GM21381 (cell line): ENCODE data around the gene MARCHF9.
"Not testable (repeated sequence)": the region's sequence is repeated elsewhere in the genome, so short reads cannot be mapped to it uniquely, and the experiment has no call there.

ENCODE experiments used
- ATAC-seq: cut with Tn5 transposase; IDR thresholded peaks from one replicate; pipeline ENCODE4 v1.9.1; 2021; ENCODE audit warnings: mild to moderate bottlenecking, moderate library complexity; ENCODE audit not compliant: unreplicated experiment

The MARCHF9 gene, protein sequence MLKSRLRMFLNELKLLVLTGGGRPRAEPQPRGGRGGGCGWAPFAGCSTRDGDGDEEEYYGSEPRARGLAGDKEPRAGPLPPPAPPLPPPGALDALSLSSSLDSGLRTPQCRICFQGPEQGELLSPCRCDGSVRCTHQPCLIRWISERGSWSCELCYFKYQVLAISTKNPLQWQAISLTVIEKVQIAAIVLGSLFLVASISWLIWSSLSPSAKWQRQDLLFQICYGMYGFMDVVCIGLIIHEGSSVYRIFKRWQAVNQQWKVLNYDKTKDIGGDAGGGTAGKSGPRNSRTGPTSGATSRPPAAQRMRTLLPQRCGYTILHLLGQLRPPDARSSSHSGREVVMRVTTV

DNA sequence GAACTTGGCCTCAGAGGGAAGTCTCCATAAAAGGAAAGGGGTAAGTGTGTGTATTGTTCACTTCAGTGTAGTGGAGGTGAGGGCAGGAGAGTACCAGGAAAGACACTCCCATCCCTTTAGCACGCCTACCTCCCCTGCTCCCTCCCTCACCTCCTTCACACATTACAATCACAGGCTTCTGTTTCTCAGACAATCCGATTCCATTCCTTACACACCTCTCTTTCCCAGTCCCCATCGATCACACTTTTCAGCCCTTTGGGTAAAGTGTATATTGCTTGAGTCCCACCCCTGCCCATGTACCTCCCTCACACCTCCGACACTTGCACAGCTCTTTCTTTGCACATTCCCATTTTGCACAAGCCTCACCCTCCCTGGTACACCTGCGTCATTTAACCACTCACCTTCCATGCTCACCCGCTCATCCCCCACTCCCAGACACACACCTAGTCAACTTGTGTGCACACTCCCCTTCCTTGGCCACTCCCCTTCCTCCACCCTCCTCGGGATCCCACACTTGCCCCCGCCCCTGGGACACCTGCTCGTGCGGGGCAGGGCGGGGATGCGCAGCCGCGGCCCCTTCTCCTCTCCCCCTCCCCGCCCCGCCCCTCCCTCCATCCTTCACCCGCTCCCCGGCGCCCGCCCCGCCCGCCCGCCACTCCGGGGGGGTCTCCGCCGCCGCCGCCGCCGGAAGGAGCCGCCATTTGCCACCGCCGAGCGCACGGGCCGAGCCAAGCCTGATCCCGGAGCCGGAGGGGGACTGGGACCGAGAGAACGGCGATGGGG is at the start of gene MARCHF9:
Gene MARCHF9, plus strand, starts transcription at position 693 of the 783 bp plus-strand sequence. CDS start 426 bp downstream, outside the sequence.
- ATAC-seq, result peak; percentile 37

DNA sequence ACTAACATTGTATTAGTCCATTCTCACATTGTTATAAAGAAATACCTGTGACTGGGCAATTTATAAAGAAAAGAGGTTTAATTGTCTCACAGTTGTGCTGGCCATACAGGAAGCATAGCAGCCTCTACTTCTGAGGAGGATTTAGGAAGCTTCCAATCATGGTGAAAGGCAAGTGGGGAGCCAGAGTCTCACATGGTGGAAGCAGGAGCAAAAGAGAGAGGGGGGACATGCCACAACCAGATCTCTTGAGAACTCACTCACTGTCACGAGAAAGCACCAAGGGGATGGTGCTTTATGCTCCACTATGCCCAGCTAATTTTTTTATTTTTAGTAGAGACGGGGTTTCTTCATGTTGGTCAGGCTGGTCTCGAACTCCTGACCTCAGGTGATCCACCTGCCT is 47.7 kb upstream of the MARCHF9 start:
- no peak for ATAC-seq

- no peak for ATAC-seq
Observed at GRCh38 chr12:57708296-57708695, 46.6 kb upstream of the MARCHF9 start.

GRCh38 chr12:57712701-57713100 is 42.2 kb upstream of the MARCHF9 start:
- ATAC-seq, result no peak

DNA sequence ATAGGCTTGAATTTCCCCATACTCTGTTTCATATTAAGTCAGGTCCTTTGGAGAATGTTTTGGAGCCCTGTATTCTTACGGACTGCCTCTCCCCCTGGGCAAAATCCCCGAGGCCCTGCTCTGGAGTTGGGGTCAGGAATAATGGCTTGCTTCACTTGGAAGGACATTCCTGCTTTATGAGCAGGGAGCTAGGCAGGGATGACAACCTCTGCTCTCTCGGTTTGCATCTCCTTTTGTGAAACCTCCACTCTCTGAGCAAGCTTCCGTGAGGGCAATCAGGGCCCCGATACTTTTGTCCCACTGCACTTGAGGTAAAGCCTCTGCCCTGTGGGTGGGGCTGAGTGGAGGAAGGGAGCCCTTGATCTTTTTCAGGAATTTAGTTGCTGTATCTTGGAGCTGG is 41.7 kb upstream of the MARCHF9 start:
- ATAC-seq, result no peak

- ATAC-seq, result not testable (repeated sequence)
Observed at GRCh38 chr12:57715036-57715748, 39.7 kb upstream of the MARCHF9 start.

DNA sequence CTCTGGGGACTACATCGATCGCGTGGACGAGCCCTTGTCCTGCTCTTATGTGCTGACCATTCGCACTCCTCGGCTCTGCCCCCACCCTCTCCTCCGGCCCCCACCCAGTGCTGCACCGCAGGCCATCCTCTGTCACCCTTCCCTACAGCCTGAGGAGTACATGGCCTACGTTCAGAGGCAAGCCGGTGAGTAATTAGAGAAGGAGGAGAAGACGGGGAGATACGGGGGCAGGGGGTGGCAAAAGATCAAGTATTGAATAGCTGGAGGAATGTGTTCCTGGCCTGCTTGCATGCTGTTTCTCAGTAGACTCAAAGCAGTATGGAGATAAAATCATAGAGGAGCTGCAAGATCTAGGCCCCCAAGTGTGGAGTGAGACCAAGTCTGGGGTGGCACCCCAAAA is 39.1 kb upstream of the MARCHF9 start:
- no peak for ATAC-seq

DNA sequence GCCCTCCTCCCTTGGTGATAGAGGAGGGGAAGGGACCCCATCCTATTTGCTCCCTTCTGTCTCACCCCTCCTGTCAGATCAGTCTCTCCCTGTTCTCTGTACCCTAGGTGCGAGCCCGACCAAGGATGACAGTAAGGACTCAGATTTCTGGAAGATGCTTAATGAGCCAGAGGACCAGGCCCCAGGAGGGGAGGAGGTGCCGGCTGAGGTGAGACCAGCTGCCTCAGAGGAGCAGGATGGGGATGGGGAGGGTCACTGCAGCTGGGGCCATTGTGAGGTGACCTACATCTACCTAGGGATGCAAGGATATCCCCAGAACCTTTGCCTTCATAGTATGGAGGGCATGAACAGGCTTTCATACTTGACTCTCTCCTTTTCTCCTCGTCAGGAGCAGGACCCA is 38.6 kb upstream of the MARCHF9 start:
- ATAC-seq, result no peak

GRCh38 chr12:57717131-57717530 is 37.8 kb upstream of the MARCHF9 start:
- ATAC-seq, result no peak

DNA sequence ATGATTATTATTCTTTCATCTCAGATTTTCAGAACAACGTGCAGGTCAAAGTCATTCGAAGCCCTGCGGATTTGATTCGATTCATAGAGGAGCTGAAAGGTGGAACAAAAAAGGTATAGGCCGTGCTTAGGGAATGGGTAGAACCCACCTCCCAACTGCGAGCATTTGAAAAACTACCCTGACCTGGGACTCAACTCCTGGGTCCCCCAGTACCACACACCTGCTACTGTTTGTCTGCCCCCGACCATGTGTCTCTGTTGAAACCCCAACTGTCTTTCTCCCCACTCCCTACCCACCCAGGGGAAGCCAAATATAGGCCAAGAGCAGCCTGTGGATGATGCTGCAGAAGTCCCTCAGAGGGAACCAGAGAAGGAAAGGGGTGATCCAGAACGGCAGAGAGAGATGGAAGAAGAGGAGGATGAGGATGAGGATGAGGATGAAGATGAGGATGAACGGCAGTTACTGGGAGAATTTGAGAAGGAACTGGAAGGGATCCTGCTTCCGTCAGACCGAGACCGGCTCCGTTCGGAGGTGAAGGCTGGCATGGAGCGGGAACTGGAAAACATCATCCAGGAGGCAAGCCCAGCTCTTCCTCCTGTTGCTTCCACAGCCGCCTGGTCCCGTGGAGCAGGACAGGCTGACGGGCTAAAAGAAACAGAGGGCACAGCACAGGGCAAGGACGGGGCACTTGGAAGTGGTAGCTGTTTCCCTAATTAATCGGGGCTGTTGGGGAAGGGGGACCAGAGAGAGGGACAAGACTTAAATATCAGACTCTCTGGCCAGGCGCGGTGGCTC is 36.9 kb upstream of the MARCHF9 start:
- ATAC-seq, result no peak

GRCh38 chr12:57718641-57719528 is 36.0 kb upstream of the MARCHF9 start:
- ATAC-seq, result no peak

- ATAC-seq, result no peak
Observed at GRCh38 chr12:57719777-57720605, 34.9 kb upstream of the MARCHF9 start.

DNA sequence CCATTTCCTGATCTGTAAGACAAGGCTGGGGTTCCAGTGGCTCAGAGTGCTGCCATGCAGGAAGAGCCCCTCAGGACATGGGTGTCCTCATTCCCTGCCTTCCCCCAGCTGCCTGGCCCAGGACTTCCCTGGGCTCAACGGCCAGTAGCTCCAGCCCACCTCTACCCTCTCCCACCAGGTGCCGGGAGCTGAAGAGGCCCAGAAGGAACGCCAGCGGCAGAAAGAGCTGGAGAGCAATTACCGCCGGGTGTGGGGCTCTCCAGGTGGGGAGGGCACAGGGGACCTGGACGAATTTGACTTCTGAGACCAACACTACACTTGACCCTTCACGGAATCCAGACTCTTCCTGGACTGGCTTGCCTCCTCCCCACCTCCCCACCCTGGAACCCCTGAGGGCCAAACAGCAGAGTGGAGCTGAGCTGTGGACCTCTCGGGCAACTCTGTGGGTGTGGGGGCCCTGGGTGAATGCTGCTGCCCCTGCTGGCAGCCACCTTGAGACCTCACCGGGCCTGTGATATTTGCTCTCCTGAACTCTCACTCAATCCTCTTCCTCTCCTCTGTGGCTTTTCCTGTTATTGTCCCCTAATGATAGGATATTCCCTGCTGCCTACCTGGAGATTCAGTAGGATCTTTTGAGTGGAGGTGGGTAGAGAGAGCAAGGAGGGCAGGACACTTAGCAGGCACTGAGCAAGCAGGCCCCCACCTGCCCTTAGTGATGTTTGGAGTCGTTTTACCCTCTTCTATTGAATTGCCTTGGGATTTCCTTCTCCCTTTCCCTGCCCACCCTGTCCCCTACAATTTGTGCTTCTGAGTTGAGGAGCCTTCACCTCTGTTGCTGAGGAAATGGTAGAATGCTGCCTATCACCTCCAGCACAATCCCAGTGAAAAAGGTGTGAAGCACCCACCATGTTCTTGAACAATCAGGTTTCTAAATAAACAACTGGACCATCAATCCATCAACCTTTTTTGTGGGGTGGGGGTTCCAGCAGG is 34.0 kb upstream of the MARCHF9 start:
- ATAC-seq, result no peak

- ATAC-seq, result not testable (repeated sequence)
Observed at GRCh38 chr12:57721846-57722608, 32.9 kb upstream of the MARCHF9 start.

DNA sequence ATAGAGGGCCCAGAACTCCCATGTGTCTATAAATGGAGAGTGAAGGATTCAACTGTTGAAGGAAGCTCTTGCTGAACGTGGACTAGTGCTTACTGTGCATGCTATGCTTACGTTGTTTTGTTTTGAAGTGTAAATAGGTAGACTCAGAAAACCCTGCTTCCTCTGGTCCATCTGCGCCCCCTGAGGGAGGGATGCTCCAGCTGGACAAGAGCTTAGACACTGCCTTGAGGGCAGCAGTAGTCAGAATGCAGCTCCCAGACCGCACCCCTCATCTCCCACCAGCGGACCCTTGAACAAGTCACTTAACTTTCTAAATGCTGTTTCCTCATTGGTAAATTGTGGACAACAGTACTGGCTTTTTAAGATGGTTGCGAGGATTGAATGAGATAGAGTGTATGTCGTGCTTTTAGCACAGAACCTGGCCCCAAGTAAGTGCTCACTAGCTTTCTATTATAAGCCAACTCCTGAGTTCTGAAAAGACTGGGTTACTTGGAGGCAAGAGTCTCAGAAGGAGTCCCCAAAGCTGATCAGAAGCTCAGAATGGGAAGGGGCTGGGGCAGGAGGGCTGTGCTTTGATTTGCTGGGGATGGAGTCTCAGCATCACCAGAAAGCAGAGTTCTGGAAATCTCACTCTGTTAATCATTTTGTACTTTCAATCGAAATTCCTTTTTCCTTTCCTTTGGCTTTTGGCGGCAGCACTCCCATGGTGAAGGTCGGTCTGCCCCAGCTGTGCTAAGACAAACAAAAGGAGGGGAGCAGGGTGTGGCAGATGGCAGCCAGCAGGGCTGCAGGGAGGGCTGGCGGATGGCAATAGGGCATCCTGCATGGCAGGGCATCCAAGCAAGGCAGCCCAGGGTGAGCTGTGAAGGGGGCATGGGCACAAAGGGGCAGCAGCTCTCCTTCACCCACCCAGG is 31.9 kb upstream of the MARCHF9 start:
- no peak for ATAC-seq

DNA sequence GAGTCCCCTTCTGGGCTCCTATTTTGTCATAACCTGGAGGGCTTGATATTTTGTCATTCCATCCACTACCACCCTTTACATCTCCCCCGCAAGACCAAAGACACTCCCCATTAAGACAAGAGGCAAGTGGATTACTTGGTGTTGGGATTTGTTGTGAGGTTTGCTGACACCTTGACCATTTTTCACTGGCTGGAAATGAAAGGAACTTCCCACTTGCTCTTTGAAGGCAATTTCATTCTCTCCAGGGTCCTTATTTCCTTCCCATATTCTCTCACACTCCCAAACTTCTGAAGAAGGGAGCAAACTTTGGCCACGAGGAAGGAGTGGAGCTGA is 31.3 kb upstream of the MARCHF9 start:
- ATAC-seq, result no peak
